Measurements from ENCODE around the gene PDE9A. TPM values are rescaled to one million over a fixed set of nuclear protein-coding genes. Genes with fewer than 3 reads are reported as not detected.
"Not testable (repeated sequence)": the region's sequence is repeated elsewhere in the genome, so short reads cannot be mapped to it uniquely, and the experiment has no call there.

PDE9A gene
- total RNA-seq, 1 donor from 2014 or later = 7.9 TPM

- DNase-seq (ENCODE audit: low spot score) = peak; percentile 14
These were observed 51.4 kb downstream of the PDE9A start for GRCh38 chr21:42704861-42705260.

GRCh38 chr21:42705346-42705745 is 51.9 kb downstream of the PDE9A start:
- DNase-seq (ENCODE audit: low spot score) = peak; percentile 74

- peak; percentile 82 for DNase-seq (ENCODE audit: low spot score)
These were observed 52.4 kb downstream of the PDE9A start for GRCh38 chr21:42705746-42706374.

DNA sequence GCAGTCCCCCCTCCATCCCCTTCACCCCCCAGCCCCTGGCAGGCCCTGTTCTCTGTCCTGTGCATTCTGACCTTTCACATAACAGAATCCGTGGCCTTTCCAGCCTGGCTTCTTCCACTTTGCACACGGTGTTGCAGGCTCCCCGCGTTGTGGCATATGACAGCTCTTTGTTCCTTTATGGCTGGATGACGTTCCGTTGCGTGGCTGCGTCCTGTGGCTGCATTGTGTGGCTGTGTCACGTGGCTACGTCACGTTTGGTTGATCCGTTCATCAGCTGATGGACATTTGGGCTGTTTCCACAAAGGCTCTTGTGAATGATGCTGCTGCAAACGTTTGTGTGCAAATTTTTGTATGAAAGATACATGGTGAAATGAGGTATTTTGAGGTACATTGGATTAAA is 53.3 kb downstream of the PDE9A start:
- peak; percentile 28 for DNase-seq (ENCODE audit: low spot score)

- peak; percentile 45 for DNase-seq (ENCODE audit: low spot score)
These were observed 53.9 kb downstream of the PDE9A start for GRCh38 chr21:42707207-42707830.

GRCh38 chr21:42708107-42708506 is 54.7 kb downstream of the PDE9A start:
- DNase-seq (ENCODE audit: low spot score) = peak; percentile 53

DNA sequence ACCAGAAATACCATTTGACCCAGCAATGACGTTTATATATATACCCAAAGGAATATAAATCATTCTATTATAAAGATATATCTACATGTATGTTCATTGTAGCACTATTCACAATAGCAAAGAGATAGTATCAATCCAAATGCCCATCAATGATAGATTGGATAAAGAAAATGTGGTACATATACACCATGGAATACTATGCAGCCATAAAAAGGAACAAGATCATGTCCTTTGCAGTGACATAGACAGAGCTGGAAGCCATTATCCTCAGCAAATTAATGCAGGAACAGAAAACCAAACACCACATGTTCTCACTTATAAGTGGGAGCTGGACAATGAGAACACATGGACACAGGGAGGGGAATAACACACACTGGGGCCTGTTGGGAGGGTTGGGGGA is 55.5 kb downstream of the PDE9A start:
- not testable (repeated sequence) for DNase-seq (ENCODE audit: low spot score)

- DNase-seq (ENCODE audit: low spot score) = no peak
These were observed 58.2 kb downstream of the PDE9A start for GRCh38 chr21:42711667-42712066.

GRCh38 chr21:42715427-42715826 is 62.0 kb downstream of the PDE9A start:
- not testable (repeated sequence) for DNase-seq (ENCODE audit: low spot score)

DNA sequence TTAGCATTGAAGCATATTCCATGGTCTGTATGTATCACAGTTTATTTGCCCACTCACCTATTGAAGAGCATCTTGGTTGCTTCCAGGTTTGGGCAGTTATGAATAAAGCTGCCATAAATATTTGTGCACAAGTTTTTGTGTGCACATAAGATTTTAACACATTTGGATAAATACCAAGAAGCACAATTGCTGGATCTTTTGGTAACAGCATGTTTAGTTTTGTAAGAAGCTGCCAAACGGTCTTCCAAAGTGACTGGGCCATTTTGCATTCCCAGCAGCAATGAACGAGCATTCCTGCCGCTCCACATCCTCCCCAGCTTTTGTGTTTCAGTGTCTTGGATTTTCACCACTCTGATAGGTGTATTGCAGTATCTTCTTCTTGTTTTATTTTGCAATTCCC is 62.7 kb downstream of the PDE9A start:
- no peak for DNase-seq (ENCODE audit: low spot score)

DNA sequence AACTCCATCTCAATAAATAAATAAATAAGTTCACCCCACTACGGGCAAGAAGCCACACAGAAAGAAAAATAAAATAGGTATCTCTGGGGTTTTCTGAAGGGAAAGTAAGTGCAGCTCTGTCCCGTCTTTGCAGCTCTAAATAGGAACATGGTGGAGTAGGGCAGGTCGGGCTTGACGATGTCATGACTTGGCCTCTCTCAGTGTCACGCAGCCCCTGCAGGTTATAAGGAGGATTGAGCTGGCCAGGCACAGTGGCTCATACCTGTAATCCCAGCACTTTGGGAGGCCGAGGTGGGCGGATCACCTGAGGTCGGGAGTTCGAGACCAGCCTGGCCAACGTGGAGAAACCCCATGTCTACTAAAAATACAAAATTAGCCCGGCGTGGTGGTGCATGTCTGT is 67.1 kb downstream of the PDE9A start:
- DNase-seq (ENCODE audit: low spot score) = not testable (repeated sequence)

DNA sequence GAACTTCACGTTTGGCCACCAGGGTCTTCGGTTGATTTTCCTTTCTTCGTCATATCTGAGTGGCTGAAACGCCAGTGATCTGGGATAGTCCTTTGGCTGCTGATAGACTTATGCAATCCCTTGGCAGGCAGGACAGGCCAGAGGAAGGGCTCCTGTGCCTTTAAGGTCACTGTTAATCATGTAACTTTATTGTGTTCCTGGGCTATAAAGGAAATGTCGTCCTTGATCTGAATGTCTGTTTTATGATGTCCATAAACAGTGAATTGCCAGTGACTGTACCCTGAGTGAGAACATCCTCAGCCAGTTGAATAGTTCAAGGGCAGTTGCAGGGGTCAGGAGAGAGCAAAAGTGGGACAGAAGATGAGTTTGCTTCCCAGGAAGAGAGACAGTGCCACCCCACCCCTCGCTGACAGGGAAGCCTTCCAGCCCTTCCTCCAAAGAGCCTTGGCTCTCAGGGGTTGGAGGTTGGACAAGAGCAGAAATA is 68.0 kb downstream of the PDE9A start:
- no peak for DNase-seq (ENCODE audit: low spot score)

- DNase-seq (ENCODE audit: low spot score) = no peak
These were observed 68.7 kb downstream of the PDE9A start for GRCh38 chr21:42722153-42722552.

DNA sequence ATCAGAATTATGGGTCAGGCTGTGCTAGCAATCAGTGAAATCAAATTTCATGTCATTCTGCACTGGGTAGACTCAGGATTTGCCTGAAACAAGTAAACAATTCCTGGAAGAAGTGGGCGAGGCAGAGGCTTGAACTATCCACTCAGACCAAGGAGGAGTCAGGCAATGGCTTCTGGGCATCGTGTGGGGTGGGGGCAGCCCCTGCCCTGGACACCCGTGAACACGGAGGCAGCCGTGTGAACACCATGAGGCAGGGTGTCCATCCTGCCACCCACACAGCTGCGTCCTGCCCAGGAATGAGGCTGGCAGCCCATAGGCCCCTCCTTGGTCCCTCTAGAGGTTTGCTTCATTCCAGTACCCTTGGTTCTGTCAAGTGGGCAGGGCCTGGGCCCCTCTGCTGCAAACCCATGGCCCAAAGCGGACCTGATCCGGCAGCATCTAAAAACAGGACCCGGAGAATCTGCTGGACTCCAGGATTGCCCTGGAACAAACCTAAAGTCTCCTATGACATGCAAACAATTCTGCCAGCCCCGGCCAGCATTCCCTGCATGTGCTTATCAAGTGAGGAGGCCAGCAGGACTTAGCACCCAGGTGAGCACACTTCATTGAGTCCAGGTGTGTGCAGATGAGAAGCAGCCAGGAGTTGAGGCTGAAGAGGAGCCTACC is 69.5 kb downstream of the PDE9A start:
- DNase-seq (ENCODE audit: low spot score) = no peak

- no peak for DNase-seq (ENCODE audit: low spot score)
These were observed 71.0 kb downstream of the PDE9A start for GRCh38 chr21:42724226-42724920.

GRCh38 chr21:42725416-42725930 is 72.1 kb downstream of the PDE9A start:
- no peak for DNase-seq (ENCODE audit: low spot score)

DNA sequence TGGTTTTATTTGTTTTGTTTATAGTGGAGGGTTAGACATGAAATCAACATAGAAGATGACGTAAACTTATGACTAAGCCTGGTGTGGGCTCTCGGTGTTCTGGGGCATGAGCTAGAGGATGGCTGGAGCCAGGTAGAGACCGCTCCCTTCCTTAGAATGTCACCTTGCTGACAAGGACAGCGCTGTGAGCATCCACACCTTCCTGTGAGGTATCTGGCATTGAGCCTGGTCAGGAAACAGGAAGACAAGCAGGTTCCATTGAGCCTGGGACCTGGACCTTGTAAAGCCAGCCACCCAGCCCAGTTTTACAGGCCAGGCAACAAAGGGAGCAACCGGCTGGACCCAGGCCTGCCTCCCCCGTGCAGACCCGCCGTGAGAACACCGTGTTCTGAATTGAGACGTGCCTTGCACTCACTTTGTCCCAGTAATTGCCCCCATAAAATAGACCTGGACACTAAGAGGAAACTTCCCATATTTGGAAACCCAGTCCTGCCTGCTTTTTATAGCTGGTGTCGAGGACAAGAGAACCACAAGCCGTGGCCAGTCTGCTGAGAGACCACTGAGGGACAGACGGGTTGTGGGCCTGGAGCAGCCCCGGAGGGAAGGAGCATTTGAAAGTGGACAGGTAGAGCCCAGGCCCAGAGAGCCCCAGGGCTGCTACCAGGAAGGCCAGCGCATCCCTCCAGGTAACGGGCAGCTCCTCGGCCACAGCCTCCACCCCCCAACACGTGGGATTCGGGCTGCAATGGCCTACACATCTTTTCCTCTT is 78.0 kb downstream of the PDE9A start:
- no peak for DNase-seq (ENCODE audit: low spot score)

- DNase-seq (ENCODE audit: low spot score) = no peak
These were observed 78.6 kb downstream of the PDE9A start for GRCh38 chr21:42732033-42732410.

DNA sequence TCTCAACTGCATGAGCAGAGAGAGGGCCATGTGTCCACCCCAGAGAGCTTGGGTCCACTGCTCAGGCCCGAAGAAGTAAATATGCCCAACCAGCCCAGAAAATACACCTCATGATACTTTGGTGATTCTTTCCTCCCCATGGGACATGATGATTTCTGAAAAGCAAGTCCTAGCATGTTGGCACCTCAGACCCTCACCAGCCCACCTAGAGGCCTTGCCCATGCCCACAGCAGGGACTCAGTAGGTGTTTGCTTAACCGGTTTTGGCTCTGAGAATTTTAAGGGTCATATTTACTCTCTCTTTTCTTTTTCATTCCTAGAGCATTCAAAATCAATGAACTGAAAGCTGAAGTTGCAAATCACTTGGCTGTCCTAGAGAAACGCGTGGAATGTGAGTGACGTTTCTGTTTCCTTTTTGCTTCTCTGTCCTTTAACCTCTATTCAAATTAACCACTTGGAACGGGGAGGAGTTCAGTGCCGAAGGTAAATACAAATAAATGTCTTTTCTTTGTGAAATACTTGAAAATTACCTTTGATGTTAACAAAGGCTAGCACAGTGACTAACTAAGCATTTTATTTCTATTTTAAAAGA is 79.7 kb downstream of the PDE9A start:
- DNase-seq (ENCODE audit: low spot score) = no peak

DNA sequence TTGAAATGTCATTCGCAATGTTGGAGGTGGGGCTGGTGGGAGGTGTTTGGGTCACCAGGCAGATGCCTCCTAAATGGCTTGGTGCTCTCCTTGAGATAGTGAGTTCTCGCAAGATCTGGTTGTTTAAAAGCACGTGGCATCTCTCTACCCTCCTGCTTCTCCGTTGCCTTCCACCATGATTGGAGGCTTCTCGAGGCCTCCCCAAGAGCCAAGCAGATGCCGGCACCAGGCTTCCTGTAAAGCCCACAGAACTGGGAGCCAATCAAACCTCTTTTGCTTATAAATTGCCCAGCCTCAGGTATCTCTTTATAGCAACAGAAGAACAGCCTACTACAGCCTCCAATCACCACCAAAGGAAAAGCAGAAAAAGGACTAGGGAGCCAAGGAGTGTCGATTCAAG is 80.5 kb downstream of the PDE9A start:
- no peak for DNase-seq (ENCODE audit: low spot score)

All from mesenteric fat pad (tissue), 1 donor.